WTC11 (cell line): Measurements from ENCODE around the gene QKI. TPM values are rescaled to one million over a fixed set of nuclear protein-coding genes. Genes with fewer than 3 reads are reported as not detected.

Experiments
- ATAC-seq: fragments of 200-7000 bp; cut with Tn5 transposase; 2 replicates; pipeline ENCODE4 v1.10.0; 2021; ENCODE audit warnings: mild to moderate bottlenecking, moderate library complexity
- CTCF ChIA-PET: fragments of 300-600 bp; sonication (Branson Sonifier 250); formaldehyde crosslinking; loops from one replicate; lab custom pipeline; 2021; ENCODE audit warnings: antibody characterized with exemption; lab: Charles Lee
- POLR2A ChIA-PET: fragments of 350-600 bp; sonication (Branson Sonifier 250); formaldehyde crosslinking; loops from one replicate; lab custom pipeline; 2021; ENCODE audit warnings: antibody characterized with exemption; lab: Charles Lee
- DNase-seq: peaks from one replicate; pipeline ENCODE4 v3.0.0; 2021; ENCODE audit warnings: low spot score
- H3K27ac Mint-ChIP-seq: 2 replicates; pipeline ENCODE4 v1.8.0; 2021; ENCODE audit warnings: mixed read lengths
- H3K27me3 Mint-ChIP-seq: 2 replicates; pipeline ENCODE4 v1.8.0; 2021; ENCODE audit warnings: low read depth, mild to moderate bottlenecking, moderate library complexity, mixed read lengths
- H3K36me3 Mint-ChIP-seq: 2 replicates; pipeline ENCODE4 v1.8.0; 2021; ENCODE audit warnings: mixed read lengths
- H3K4me1 Mint-ChIP-seq: 2 replicates; pipeline ENCODE4 v1.8.0; 2022; ENCODE audit warnings: mixed read lengths
- H3K4me3 Mint-ChIP-seq: 2 replicates; pipeline ENCODE4 v1.8.0; 2021; ENCODE audit warnings: mild to moderate bottlenecking, moderate library complexity, mixed read lengths
- H3K9me3 Mint-ChIP-seq: 2 replicates; pipeline ENCODE4 v1.8.0; 2021; ENCODE audit warnings: mixed read lengths
- ARID4B ChIP-seq: sonication (generic); formaldehyde crosslinking; IDR thresholded peaks from 2 replicates; pipeline ENCODE4 v1.8.0; 2023; ENCODE audit warnings: missing genetic modification reagents, mild to moderate bottlenecking, borderline replicate concordance
- ATF6 ChIP-seq: sonication (generic); formaldehyde crosslinking; IDR thresholded peaks from 2 replicates; pipeline ENCODE4 v1.8.1; 2023; ENCODE audit warnings: mild to moderate bottlenecking, missing genetic modification reagents
- E2F4 ChIP-seq: sonication (generic); formaldehyde crosslinking; IDR thresholded peaks from 2 replicates; pipeline ENCODE4 v1.8.1; 2022; ENCODE audit warnings: low read depth, mild to moderate bottlenecking, moderate library complexity, missing genetic modification reagents, borderline replicate concordance
- ESRRA ChIP-seq: sonication (generic); formaldehyde crosslinking; IDR thresholded peaks from 2 replicates; pipeline ENCODE4 v1.8.1; 2022; ENCODE audit warnings: mild to moderate bottlenecking, missing genetic modification reagents, borderline replicate concordance
- GRHL2 ChIP-seq: fragments of 250-450 bp; sonication (Bioruptor Pico); IDR thresholded peaks from 2 replicates; pipeline ENCODE4 v1.8.0; 2022; ENCODE audit warnings: mild to moderate bottlenecking, moderate library complexity; ENCODE audit not compliant: insufficient replicate concordance, severe bottlenecking
- KAT7 ChIP-seq: sonication (generic); formaldehyde crosslinking; IDR thresholded peaks from 2 replicates; pipeline ENCODE4 v1.8.1; 2023; ENCODE audit warnings: missing genetic modification reagents, mild to moderate bottlenecking, borderline replicate concordance
- MAX ChIP-seq: sonication (generic); formaldehyde crosslinking; IDR thresholded peaks from 2 replicates; pipeline ENCODE4 v1.8.0; 2022; ENCODE audit warnings: mild to moderate bottlenecking, missing genetic modification reagents
- MYBL2 ChIP-seq: sonication (generic); formaldehyde crosslinking; IDR thresholded peaks from 2 replicates; pipeline ENCODE4 v1.8.1; 2023; ENCODE audit warnings: mild to moderate bottlenecking, moderate library complexity, missing genetic modification reagents
- NR2C2 ChIP-seq: sonication (generic); formaldehyde crosslinking; IDR thresholded peaks from 2 replicates; pipeline ENCODE4 v1.8.0; 2022; ENCODE audit warnings: mild to moderate bottlenecking, missing genetic modification reagents
- PREB ChIP-seq: sonication (generic); formaldehyde crosslinking; IDR thresholded peaks from 2 replicates; pipeline ENCODE4 v1.8.1; 2022; ENCODE audit warnings: mild to moderate bottlenecking, missing genetic modification reagents, moderate library complexity, borderline replicate concordance
- RELA ChIP-seq: sonication (generic); formaldehyde crosslinking; IDR thresholded peaks from 2 replicates; pipeline ENCODE4 v1.8.1; 2022; ENCODE audit warnings: missing genetic modification reagents, mild to moderate bottlenecking, borderline replicate concordance
- SMAD3 ChIP-seq: sonication (generic); formaldehyde crosslinking; IDR thresholded peaks from 2 replicates; pipeline ENCODE4 v1.8.0; 2022; ENCODE audit warnings: missing genetic modification reagents, mild to moderate bottlenecking, borderline replicate concordance
- SOX15 ChIP-seq: fragments of 250-450 bp; sonication (Bioruptor Pico); IDR thresholded peaks from 2 replicates; pipeline ENCODE4 v1.9.0; 2021; ENCODE audit warnings: mild to moderate bottlenecking
- SP1 ChIP-seq: sonication (generic); formaldehyde crosslinking; conservative IDR thresholded peaks from 2 replicates; pipeline ENCODE4 v1.8.1; 2022; ENCODE audit warnings: missing genetic modification reagents
- ZNF121 ChIP-seq: sonication (generic); formaldehyde crosslinking; IDR thresholded peaks from 2 replicates; pipeline ENCODE4 v1.8.0; 2023; ENCODE audit warnings: missing genetic modification reagents
- ZNF263 ChIP-seq: sonication (generic); formaldehyde crosslinking; IDR thresholded peaks from 2 replicates; pipeline ENCODE4 v1.8.1; 2022; ENCODE audit warnings: low read depth, mild to moderate bottlenecking, moderate library complexity, missing genetic modification reagents
- total RNA-seq: library from RNA; stranded (reverse); gene quantifications from 3 replicates; pipeline ENCODE4 v1.2.3, GENCODE V29; 2021

The QKI gene
- total RNA-seq, 1 experiment from 2014 or later: 145 TPM

GRCh38 chr6:163459007-163459406 lies 44.5 kb downstream of the QKI start:
- Mint-ChIP-seq H3K4me3 (no peak overlapping the region), H3K27ac (no peak overlapping the region), H3K4me1 (peaks cover 51% of the 10 kb centered on the region), H3K9me3 (no peaks in the 10 kb centered on the region), H3K27me3 (no peaks in the 10 kb centered on the region), H3K36me3 (no peaks in the 10 kb centered on the region)
- ATAC-seq (peak; percentile 53; the same call in 1 of the 2 replicates), DNase-seq (no peak)
- CTCF ChIA-PET: no interaction called here
- TF ChIP-seq PREB (CRISPR knock-in tag) (no peak), RELA (CRISPR knock-in tag) (no peak), NR2C2 (CRISPR knock-in tag) (no peak), E2F4 (no peak), ESRRA (CRISPR knock-in tag) (no peak), SOX15 (no peak), ZNF121 (no peak)
- POLR2A ChIA-PET: no interaction called here

- no peak for DNase-seq
- ChIA-PET CTCF (no interaction called here), POLR2A (no interaction called here)
- Mint-ChIP-seq H3K27me3 (no peaks in the 10 kb centered on the region), H3K9me3 (no peaks in the 10 kb centered on the region), H3K27ac (no peak overlapping the region), H3K4me3 (no peak overlapping the region), H3K4me1 (peaks cover 48% of the 10 kb centered on the region), H3K36me3 (0 out of 2 replicates have a peak, but pooled peaks cover under 1% of the 10 kb centered on the region)
- no peak for TF ChIP-seq MYBL2
- TF ChIP-seq ATF6: no peak
- no peak for TF ChIP-seq SP1 (CRISPR knock-in tag)
- no peak for TF ChIP-seq ZNF263 (CRISPR knock-in tag)
- TF ChIP-seq KAT7 (CRISPR knock-in tag): no peak
- TF ChIP-seq MAX (CRISPR knock-in tag): no peak
- ATAC-seq: no peak
Observed at GRCh38 chr6:163459536-163459935, 45.0 kb downstream of the QKI start.

GRCh38 chr6:163460307-163460782 lies 45.8 kb downstream of the QKI start:
- no peak for ATAC-seq
- Mint-ChIP-seq H3K9me3 (no peaks in the 10 kb centered on the region), H3K27me3 (no peaks in the 10 kb centered on the region), H3K36me3 (0 out of 2 replicates have a peak, but pooled peaks cover 3% of the 10 kb centered on the region), H3K4me1 (peaks cover 47% of the 10 kb centered on the region), H3K27ac (peak overlapping the region; percentile 11), H3K4me3 (no peak overlapping the region)
- CTCF ChIA-PET: no interaction called here
- DNase-seq: no peak
- POLR2A ChIA-PET: no interaction called here
- no peak for TF ChIP-seq GRHL2 (CRISPR knock-in tag)
- no peak for TF ChIP-seq ARID4B (CRISPR knock-in tag)
- no peak for TF ChIP-seq SMAD3 (CRISPR knock-in tag)
